NK-92 (cell line): Measurements from ENCODE around the gene PDCD1LG2.
"Not testable (repeated sequence)": the region's sequence is repeated elsewhere in the genome, so short reads cannot be mapped to it uniquely, and the experiment has no call there.

Experiments
- DNase-seq: peaks from one replicate; lab custom pipeline; 2025; ENCODE audit not compliant: unreplicated experiment; lab: John Stamatoyannopoulos, UW

The PDCD1LG2 gene

DNA sequence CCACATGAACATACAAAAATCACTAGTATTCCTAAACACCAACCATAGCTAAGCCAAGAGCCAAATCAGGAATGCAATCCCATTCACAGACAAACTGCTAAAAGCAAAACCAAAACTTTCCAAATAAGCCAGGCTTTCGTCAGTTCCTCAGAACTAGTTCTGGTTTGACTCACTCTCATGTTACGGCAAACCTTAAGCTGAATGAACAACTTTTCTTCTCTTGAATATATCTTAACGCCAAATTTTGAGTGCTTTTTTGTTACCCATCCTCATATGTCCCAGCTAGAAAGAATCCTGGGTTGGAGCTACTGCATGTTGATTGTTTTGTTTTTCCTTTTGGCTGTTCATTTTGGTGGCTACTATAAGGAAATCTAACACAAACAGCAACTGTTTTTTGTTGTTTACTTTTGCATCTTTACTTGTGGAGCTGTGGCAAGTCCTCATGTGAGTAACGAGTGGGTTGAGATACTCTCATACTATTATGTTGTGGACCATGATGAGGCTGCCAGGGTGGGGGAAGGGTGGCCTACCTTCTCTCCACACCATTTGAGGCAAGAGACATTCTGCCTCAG is at the start of gene PDCD1LG2:
Gene PDCD1LG2 (plus strand): TSS at position 172 of the 572 bp plus-strand sequence. CDS start 12,016 bp downstream, outside the sequence.
- no peak for DNase-seq

DNA sequence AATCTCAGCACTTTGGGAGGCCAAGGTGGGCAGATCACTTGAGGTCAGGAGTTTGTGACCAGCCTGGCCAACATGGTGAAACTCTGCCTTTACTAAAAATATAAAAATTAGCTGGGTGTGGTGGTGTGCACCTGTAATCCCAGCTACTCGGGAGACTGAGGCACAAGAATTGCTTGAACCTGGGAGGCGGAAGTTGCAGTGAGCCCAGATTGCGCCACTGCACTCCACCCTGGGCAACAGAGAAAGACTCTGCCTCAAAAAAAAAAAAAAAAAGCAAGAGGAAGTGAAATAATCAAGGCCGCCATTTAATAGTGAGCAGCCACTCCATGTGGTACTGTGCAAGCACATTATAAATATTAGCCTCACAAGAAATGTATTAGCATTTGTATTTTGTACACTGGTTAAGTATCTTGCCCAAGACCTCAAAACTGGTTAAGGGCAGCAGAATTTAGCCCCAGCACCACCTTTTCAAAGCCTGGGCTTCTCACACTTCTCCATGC is 45.5 kb upstream of the PDCD1LG2 start:
- DNase-seq = not testable (repeated sequence)

DNA sequence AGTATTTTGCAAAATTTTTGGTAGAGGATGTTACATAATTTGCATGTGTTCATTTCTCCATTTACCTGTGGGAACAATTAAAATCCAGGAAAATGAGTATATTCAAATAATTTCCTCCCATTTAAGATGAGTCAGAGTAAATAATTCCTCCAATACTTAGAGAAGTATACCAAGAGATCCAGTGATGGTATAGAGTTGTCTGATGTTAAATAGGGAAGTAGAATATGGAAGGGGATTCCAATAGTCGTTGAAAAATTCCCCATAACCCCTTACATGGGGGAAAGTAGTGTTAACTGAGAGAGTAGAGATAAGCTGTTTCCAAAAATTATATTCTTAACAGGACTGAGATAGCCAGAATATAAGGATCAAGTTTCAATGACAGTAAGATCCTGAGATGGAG is 44.3 kb upstream of the PDCD1LG2 start:
- DNase-seq = no peak

DNA sequence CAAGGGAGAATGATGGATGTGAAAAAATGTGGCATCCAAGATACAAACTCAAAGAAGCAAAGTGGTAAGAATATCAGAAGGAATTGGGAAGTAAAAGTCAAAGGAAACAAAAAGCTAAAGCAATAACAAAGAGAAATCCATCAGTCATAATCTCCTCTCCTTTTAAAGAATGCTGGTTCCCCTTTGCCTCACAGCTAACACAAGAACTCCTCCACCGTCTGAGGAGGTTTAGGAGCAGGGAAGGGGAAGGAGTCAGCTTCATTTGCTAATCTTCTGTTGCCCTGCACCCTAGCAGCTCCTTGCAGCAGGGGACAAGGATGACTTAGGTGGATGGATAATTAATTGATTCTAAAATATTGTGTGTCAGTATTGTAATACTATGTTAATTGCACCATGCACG is 43.6 kb upstream of the PDCD1LG2 start:
- no peak for DNase-seq

DNA sequence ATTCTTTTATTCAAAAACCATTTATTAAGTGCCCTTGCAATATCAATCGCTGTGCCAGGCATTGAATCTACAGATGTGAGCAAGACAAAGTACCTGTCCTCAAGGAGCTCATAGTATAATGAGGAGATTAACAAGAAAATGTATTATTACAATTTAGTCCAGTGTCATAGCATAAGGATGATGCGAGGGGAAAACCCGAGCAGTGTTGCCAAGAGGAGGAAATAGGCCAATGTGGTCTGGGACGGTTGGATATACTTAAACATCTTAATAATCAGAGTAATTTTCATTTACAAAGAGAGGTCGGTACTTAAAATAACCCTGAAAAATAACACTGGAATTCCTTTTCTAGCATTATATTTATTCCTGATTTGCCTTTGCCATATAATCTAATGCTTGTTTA is 41.5 kb upstream of the PDCD1LG2 start:
- no peak for DNase-seq

DNA sequence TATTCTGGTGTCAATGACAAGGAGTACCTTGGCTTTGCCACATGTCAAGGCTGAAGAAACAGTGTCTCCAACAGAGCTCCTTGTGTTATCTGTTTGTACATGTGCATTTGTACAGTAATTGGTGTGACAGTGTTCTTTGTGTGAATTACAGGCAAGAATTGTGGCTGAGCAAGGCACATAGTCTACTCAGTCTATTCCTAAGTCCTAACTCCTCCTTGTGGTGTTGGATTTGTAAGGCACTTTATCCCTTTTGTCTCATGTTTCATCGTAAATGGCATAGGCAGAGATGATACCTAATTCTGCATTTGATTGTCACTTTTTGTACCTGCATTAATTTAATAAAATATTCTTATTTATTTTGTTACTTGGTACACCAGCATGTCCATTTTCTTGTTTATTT is 40.2 kb upstream of the PDCD1LG2 start:
- DNase-seq = no peak

DNA sequence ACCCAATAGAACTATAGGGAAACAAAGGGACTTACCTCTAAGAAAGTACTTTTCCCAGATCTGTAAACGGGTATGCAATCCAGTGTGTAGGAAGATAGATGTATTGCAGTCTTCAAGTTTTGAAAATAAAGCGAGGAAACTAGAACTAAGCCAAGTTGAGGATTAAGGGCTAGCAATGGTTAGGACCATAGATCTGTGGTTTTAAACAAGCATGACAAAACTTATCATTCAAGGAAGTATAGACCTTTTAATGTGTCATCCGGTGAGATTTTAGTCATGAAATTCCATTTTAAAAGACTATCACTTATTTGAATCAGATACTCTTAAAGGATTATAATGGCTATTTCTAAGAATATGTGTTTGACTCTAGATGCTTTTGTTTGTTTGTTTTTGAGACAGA is 39.5 kb upstream of the PDCD1LG2 start:
- no peak for DNase-seq

DNA sequence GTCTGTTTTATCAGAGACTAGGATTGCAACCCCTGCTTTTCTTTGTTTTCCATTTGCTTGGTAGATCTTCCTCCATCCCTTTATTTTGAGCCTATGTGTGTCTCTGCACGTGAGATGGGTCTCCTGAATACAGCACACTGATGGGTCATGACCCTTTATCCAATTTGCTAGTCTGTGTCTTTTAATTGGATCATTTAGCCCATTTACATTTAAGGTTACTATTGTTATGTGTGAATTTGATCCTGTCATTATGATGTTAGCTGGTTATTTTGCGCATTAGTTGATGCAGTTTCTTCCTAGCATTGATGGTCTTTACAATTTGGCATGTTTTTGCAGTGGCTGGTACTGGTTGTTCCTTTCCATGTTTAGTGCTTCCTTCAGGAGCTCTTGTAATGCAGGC is 34.7 kb upstream of the PDCD1LG2 start:
- DNase-seq = not testable (repeated sequence)

DNA sequence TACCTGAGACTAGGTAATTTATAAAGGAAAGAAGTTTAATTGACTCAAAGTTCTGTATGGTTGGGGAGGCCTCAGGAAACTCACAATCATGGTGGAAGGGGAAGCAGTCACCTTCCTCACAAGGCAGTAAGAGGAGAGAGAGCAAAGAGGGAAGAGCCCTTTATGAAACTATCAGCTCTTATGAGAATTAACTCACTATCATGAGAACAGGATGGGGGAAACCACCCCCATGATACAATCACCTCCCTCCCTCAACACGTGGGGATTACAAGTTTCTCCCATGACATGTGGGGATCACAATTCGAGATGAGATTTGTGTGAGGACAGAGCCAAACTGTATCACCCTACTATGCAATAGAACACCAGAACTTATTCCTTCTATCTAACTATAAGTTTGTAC is 32.1 kb upstream of the PDCD1LG2 start:
- DNase-seq = no peak

DNA sequence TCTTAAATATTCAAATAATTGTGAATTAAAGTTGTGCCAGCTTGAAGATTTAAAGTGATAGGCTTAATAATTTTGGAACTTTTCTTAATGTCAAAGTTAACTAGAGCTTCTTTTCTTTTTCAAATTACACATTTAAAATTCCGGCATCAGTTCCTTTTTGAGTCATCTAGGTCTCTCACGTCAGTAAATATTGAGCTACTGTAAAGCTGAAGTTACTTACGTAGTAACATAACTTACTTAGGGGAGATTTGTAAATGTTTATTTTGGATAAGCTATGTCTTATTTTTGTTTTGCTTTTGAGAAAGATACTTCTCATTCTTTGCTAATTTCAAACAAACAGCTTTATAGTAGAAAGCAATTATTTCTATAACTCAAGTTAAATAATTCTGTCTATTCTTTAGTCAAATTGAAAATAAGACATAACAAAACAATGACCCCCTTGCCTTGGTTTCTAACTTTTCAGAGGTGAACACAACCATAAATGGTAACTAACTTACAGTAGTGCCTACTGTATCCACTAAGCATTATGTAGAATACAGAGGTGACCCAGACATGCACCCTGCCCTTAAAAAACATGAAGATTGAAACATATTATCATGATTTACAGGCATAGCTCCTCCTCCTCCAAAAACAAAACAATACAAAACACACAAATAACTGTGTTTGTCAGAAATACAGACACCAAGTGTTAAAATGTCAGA is 30.2 kb upstream of the PDCD1LG2 start:
- no peak for DNase-seq

DNA sequence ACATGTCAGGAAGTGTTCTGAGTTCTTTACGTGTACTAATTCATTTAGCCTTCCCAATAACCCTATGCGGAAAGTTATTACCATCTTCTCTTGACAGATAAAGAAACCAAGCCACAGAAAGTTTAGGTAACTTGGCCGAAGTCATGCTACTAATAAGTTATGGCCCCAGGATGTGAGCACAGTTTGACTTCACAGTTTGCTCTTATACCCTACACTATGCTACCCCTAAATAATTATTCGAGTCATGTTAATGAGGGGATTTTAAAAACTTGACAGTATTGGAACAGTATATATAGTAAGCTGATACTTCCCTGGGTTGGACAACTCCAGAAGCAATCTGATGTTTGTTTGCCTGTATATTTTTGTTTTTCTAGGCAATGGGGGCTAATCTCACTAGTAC is 29.4 kb upstream of the PDCD1LG2 start:
- DNase-seq = no peak

DNA sequence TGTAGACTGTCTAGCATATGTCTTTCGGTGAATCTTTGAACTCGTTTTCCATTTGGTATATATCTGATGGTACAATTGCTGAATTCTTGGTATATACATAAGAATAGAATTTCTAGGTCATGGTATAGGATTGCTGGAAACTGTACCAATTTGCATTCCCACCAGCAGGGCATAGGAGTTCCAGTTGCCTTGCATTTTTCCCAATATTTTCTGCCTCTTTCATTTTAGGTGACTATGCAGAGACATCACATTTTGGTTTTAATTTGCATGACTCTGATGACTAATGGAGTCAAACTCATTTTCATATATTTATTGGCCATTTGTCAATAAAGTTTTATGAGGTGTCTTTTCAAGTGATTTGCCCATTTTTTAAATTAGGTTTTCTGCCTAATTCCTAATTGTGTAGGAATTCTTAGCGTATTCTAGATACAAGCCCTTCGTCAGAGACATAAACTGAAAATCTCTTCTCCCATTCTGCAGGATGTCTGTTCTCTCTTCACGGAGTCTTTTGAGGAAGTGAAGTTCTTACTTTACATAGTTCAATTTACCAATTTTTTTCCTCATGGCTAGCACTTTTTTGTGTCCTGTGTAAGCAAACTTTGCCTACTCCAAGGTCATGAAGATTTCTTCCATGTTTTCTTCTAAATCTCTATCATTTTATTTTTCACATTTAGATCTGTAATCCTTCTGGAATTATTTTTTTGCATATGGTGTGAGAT is 28.9 kb upstream of the PDCD1LG2 start:
- no peak for DNase-seq

DNA sequence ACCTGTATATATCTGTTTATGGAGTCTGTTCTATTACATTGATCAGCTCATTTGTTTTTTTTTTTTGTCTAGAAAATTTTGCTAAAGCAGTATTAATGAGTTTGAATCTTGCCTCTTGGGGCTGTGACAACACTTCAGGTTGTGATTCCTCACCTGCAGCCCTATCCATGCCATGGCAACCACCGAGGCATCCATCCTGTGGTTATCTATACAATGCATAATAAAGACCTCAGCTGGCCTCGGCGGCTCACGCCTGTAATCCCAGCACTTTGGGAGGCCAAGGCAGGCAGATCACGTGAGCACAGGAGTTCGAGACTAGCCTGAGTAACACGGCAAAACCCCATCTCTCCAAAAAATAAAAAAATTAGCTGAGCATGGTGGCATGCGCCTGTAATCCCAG is 28.1 kb upstream of the PDCD1LG2 start:
- DNase-seq = no peak

DNA sequence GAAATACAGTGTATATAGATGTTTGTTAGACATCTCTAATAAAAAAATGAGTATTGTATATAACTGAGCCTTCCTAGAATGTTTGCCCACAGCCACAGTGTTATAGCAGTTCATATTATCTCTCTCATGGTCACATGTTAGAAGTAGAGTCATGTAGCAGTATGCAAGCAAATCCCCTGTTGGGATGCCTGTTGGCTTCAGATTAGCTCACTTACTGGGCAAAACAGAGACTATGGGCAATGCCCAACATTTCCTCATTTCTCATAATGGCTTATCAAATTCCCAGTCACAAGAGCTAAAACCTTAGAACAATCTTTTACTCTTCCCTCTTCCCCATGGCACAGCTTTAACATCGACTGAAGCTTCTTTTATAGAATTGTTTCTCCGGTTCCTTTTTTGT is 27.0 kb upstream of the PDCD1LG2 start:
- DNase-seq = no peak

DNA sequence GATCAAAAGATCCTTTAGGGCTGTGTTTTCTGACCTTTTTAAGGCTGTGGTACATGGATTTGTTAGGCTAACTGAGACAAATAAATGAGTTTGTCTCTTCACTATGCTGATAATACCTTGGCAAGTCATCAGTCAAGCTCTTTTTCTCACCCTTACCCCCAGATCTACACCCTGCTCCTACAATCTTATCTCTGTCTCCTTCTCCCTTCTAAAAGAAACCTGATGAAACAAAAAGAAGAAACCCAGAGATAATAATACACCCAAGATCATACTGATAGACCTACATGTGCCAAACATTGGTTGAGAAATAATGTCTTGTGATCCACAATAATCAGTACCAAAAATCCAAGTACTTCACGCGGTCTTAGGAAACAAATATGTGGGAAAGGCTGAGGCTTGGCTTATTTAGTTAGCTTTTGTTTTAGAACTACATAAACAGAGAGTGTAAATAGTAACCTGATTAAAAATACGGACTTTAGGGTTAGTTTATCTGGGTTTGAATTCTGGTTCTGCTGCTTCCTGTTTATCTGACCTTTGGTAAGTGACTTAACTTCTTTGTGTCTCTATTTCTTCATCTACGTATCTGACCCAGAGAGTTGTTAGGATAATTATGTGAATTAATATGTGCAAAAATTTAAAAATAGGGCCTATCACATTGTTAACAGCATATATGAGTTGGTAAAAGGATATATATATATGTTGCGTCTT is 24.8 kb upstream of the PDCD1LG2 start:
- no peak for DNase-seq

DNA sequence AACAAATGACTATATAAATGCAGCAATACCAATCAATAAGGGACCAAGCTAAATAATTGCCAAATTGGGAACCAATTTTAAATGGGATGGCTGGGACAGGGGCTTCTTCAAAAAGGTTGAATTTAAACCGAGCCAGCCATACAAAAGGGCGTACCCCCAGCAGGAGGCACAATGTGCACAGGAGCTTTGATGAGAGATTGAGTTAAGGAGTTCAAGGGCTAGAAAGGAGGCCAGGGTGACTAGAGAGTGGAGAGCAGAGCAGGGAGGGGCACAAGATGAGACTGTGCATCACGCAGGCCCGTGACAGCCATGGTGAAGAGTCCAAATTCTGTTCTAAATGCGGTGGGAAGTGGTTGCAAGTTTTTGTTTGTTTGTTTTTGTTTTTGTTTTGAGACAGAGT is 23.3 kb upstream of the PDCD1LG2 start:
- no peak for DNase-seq

DNA sequence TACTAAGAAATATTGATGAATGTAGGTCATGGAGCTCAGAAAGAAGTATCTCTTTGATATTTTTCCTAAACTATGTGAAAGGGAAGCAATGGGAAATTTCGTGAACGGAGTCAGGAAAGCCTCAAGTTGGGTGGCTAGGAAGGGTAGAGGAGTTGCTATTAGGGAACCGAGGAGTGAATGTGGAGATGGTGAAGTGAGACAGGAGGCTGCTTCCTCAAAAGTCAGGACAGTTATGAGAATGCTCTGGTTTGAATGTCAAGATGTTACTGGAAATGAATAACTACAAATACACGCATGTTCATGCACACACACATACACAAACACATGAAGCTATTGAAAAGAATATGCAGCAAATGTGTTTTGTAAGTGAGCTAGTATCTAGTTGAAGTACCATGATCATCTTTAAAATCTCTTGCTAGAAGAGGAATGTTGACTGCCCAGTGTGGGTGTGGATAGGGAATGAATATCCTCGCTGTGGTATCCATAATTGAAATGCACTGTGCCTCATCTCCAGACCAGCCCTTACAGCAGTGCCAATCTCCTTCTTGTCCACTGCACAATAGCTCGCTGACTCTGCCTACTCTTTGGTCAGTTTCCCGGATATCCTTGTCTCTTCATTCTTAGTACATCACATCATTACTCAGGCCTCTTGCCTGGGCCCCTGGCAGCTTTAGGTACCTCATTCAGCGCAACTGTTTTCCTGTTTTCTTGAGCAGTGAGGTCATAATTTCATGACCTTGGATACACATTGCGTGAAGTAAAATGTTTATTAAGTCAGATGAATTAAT is 21.9 kb upstream of the PDCD1LG2 start:
- no peak for DNase-seq

DNA sequence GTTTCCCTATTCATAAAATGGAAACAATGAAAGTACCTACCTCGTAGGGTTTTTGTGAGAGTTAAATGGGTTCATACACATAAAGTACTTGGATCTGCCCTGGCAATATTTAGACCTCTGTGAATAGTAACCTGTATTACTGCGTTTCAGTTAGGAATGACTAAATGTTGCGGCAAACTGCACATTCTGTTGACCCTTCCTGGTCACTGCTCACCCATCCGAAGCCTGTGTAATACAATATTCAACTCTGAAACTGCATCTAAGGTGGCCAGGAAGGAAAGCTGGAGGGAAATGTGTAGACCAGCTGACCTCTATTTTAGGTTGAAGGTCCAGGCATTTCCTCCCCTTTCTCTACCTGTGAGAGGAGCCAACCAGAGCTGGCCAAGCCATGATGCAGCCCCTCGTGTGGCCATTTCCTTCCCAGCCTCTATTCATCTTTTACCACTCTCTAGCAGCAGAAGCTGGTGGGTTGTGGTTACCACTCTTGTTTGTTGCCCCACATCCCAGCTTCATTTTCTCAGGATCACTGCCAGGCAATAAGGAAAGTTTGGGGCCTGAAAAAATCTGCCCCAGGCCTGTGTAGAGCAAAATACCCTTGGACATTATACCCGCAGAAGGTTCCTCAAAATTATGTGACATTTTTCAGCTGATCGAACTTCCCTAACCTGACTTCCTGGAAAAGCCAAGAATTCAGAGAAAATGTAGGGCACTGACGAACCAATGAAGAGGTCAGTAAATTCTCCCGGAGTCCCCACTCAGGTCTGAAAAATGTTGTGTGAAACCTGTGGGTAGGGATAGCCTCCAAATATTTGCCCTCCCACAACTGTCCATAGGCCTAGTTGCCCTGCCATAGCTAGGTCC is 20.5 kb upstream of the PDCD1LG2 start:
- DNase-seq = no peak

DNA sequence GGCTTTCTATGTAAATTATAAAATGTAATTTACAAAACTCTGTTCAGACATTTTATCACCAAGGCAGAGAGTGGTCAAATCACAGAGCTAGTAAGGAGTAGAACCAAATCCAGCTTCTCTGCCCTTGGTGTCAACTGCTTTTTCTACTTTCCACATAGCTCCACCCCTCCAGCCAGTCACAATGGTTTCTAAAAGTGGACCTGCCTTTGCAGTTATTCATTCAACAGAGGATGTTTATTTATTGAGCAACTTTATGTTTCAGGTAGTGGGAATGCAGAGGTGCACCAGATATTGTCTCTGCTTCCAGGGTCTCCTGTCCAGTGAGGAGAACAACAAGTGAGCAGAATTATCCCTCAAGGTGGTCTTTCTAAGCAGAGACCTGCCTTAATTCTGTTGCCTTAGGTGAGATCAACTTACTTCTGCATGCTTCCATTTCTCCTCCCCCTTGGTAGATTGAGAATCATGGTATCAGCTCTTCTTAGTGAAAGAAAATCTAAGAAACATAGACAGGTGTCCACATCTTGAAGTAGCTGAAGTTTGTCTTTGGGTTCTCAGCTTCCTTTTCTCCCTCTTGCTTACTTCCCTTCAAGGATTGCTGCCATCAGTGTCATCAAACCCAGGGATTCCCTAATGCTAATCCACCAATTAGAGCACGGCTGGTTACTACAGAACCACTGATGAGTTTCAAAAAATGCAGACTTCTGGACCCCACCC is 17.2 kb upstream of the PDCD1LG2 start:
- no peak for DNase-seq
